Measurements from ENCODE around the gene GABRR2.

Gene GABRR2

DNA sequence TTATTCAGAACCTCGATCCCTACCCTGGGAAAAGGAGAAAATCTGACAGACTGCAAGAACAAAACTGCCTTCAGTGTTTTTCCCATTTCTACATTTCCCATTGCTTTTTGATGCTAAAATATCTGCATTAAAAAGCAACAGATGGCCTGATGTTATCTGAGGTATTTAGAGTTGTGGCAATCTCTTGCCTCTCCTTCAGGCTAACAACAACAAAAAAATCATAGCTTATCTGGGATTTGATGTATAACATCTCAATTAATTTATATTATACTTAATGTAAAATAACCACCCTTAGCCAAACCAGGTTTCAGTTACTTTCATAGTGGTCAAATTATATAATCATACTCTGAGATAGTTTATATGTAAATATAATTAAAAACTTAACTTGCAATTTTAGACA is 15.8 kb upstream of the GABRR2 start:
- Histone ChIP-seq H3K9ac (no peak overlapping the region), H3K36me3 (peaks cover 71% of the 10 kb centered on the region), H3K4me1 (no peaks in the 10 kb centered on the region), H3K4me3 (no peak overlapping the region), H3K4me2 (no peak overlapping the region), H4K20me1 (0 out of 2 replicates have a peak, but pooled peaks cover 6% of the 10 kb centered on the region), H3K27me3 (no peaks in the 10 kb centered on the region), H3K9me3 (no peaks in the 10 kb centered on the region), H3K27ac (no peak overlapping the region)
- no peak for TF ChIP-seq Cebpa-rat (IDR thresholded peaks at IDR 0.05)

DNA sequence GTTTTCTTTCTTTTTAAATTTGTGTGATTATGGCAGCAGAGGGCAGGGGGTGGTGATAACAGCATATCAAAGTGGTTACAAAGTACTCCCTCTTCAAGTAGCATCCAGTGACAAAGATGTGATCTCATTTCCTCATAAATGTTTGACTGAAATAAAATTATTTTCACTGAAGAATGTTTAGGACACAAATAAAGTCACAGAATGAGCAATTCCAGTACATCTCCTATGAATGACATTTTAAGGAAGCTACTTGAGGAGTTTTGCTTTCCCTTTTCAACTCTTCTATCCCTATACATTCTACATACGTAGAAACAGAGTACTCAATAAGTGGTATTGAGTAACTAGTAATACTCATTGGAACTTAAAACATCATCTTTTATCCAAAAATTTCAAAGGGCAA is 13.9 kb upstream of the GABRR2 start:
- H3K36me3 ChIP-seq: peaks cover 59% of the 10 kb centered on the region
- no peak overlapping the region for H3K4me2 ChIP-seq
- H3K27ac ChIP-seq: no peak overlapping the region
- no peak overlapping the region for H3K9ac ChIP-seq
- no peak for TF ChIP-seq Cebpa-rat (IDR thresholded peaks at IDR 0.05)
- no peaks in the 10 kb centered on the region for H3K9me3 ChIP-seq
- H3K4me3 ChIP-seq: no peak overlapping the region
- 0 out of 2 replicates have a peak, but pooled peaks cover 6% of the 10 kb centered on the region for H4K20me1 ChIP-seq
- no peaks in the 10 kb centered on the region for H3K4me1 ChIP-seq
- no peaks in the 10 kb centered on the region for H3K27me3 ChIP-seq

DNA sequence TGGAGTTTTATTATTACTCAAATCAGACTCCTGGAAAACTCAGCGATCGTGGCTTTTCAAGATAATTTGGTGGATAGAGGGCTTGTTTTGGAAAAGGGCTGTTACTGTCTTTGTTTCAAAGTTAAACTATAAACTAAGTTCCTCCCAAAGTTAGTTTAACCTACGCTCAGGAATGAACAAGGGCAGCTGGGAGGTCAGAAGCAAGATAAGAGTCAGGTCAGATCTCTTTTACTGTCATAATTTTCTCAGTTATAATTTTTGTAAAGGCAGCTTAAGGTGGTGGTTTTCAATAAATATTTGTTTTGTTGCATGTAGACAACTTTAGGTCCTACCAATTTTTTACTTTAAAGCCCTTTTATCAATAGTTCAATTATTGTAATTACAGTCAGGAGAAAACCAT is 9.2 kb upstream of the GABRR2 start:
- Histone ChIP-seq H3K4me1 (no peaks in the 10 kb centered on the region), H3K9me3 (no peaks in the 10 kb centered on the region), H3K4me2 (no peak overlapping the region), H3K36me3 (peaks cover 27% of the 10 kb centered on the region), H3K9ac (no peak overlapping the region), H3K4me3 (no peak overlapping the region), H3K27me3 (no peaks in the 10 kb centered on the region), H4K20me1 (no peaks in the 10 kb centered on the region), H3K27ac (no peak overlapping the region)
- no peak for TF ChIP-seq Cebpa-rat (IDR thresholded peaks at IDR 0.05)

DNA sequence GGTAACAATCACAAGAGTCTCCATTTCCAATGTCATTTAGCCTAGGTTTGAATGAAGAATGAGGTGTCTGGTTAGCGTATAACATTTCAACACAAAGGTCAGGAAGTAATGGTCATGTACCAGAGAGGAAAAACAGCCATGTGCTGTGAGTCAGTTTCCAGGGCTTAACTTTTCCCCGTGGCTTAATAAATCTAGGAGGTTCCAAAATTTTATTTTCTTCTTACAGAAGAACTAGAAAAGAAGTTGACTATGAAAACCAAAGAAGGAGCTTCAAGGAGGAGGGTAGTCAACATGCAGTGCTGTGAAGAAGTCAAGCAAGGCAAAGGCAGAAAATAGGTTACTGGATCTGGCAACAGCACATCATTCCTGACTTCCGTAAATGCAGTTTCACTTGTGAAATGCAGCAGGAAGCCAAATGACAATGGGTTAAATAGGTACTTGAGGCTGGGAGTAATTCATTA is 8.4 kb upstream of the GABRR2 start:
- H3K36me3 ChIP-seq: peaks cover 22% of the 10 kb centered on the region
- no peak overlapping the region for H3K4me3 ChIP-seq
- H3K4me1 ChIP-seq: no peaks in the 10 kb centered on the region
- no peak overlapping the region for H3K4me2 ChIP-seq
- H4K20me1 ChIP-seq: no peaks in the 10 kb centered on the region
- no peaks in the 10 kb centered on the region for H3K9me3 ChIP-seq
- H3K9ac ChIP-seq: no peak overlapping the region
- H3K27me3 ChIP-seq: no peaks in the 10 kb centered on the region
- no peak overlapping the region for H3K27ac ChIP-seq
- TF ChIP-seq Cebpa-rat (IDR thresholded peaks at IDR 0.05): no peak

DNA sequence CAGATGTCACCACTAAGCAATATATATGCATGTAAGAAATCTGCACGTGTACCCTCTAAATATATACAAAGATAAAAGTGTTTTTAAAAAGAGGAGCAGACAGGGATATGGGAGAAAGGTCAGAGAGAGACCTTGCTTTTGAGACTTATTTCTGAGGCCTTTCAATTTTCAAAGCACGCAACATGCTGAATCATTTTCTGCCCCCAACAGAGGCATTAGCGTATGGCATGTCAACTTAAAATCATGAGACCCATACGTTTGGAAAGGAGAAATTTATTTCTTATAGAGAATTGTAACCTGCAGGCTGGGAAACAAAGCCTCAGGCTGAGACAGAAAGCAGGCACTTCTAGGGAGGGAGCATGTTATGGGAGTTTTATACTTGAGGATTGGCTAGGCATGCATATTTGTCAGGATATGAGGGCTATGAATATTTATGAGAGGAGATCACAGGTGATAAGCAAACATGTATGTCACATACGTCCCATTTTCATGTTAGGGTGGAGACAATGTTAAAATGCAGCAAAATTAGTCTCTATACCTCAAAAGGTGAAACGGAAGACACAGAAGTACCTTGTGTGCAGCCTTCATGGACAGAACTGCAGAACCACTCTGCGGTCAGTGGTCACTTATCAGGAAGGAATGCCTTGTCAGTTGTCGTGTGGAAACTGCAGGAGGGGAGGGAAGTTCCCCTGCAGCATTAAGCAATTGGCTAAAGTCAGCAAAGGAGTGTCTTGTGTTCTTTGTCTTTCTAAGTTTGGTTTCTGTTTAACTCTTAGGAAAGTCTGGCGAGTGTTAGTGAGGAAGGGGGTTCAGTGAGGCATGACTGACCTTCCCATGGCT is 6.3 kb upstream of the GABRR2 start:
- TF ChIP-seq Cebpa-rat (IDR thresholded peaks at IDR 0.05): no peak
- Histone ChIP-seq H3K27me3 (no peaks in the 10 kb centered on the region), H3K9me3 (no peaks in the 10 kb centered on the region), H3K9ac (no peak overlapping the region), H3K27ac (no peak overlapping the region), H3K4me1 (0 out of 2 replicates have a peak, but pooled peaks cover 10% of the 10 kb centered on the region), H3K4me3 (no peak overlapping the region), H4K20me1 (no peaks in the 10 kb centered on the region), H3K36me3 (peaks cover 7% of the 10 kb centered on the region; the same call in 1 of the 2 replicates), H3K4me2 (no peak overlapping the region)

DNA sequence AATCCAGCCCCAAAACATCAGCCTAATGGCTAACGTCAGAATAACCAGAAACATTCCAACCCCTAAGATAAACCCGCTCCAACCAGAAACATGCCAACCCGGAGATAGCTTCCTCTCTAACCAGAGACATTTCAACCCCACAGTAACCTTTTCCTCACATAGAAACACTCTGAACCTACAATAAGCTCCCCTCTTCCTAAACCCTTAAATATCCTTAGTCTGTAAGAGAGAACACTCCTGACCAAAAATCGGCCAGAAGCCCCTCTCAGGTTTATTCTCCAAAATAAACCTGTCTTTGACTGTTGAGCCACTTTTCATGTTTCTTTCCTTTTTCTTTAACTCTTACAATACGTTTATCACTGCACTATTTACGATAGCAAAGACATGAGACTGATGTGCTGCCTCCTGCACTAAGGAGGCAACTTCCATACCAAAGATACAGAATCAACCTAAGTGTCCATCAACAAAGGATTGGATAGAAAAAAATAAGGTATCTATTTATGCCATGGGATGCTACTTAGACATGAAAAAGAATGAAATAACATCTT is 5.0 kb upstream of the GABRR2 start:
- H3K4me2 ChIP-seq: no peak overlapping the region
- no peak overlapping the region for H3K9ac ChIP-seq
- H3K9me3 ChIP-seq: no peaks in the 10 kb centered on the region
- H3K4me1 ChIP-seq: 0 out of 2 replicates have a peak, but pooled peaks cover 10% of the 10 kb centered on the region
- H4K20me1 ChIP-seq: no peaks in the 10 kb centered on the region
- H3K27me3 ChIP-seq: no peaks in the 10 kb centered on the region
- H3K36me3 ChIP-seq: no peaks in the 10 kb centered on the region; the same call in 1 of the 2 replicates
- no peak overlapping the region for H3K4me3 ChIP-seq
- no peak for TF ChIP-seq Cebpa-rat (IDR thresholded peaks at IDR 0.05)
- no peak overlapping the region for H3K27ac ChIP-seq

DNA sequence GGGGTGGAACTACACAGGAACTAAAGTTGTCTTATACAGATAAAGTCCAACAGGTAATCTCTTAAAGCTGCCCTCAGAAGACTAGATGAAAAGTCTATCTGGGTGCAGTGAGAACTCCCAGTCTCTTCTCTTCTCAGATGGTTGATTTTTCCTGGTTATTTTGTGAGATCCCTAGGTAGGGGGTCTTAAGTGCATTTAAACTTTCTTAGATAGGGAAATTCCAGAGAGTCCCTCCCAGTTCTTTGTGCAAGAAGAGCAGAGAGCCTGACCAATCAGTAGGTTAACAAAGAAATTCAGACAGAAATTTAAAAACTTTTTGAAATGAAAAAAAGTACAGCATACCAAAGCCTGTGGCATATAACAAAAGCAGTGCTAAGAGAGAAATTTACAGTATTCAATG is 2.0 kb upstream of the GABRR2 start:
- no peak overlapping the region for H3K4me2 ChIP-seq
- no peaks in the 10 kb centered on the region for H3K36me3 ChIP-seq
- no peaks in the 10 kb centered on the region for H3K27me3 ChIP-seq
- no peak overlapping the region for H3K4me3 ChIP-seq
- no peak for TF ChIP-seq Cebpa-rat (IDR thresholded peaks at IDR 0.05)
- H3K9me3 ChIP-seq: no peaks in the 10 kb centered on the region
- no peak overlapping the region for H3K9ac ChIP-seq
- H4K20me1 ChIP-seq: no peaks in the 10 kb centered on the region
- H3K27ac ChIP-seq: no peak overlapping the region
- 0 out of 2 replicates have a peak, but pooled peaks cover 10% of the 10 kb centered on the region for H3K4me1 ChIP-seq

DNA sequence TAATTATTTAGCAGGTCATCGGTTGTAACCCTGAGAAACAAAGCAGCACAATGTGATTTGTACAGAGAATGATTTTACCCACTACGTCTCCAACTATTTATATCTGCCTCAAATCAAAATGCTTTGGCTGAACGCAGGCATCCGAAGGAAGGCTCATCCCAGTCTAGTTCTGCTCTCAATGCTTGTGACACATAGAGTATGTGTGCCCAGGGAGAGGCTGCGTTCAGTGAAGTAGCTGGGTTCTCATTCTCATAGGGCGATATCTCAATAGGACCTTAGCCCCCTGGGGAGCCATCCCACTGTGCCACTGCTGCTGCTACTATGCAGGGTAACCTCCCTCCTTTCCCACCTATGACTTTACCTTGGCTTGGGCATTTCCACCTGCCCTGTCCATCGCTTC is 407 bp downstream of the GABRR2 start:
- H3K4me1 ChIP-seq: 0 out of 2 replicates have a peak, but pooled peaks cover 10% of the 10 kb centered on the region
- no peaks in the 10 kb centered on the region for H3K9me3 ChIP-seq
- no peaks in the 10 kb centered on the region for H4K20me1 ChIP-seq
- no peak for TF ChIP-seq Cebpa-rat (IDR thresholded peaks at IDR 0.05)
- H3K9ac ChIP-seq: no peak overlapping the region
- H3K4me2 ChIP-seq: no peak overlapping the region
- H3K36me3 ChIP-seq: no peaks in the 10 kb centered on the region
- no peak overlapping the region for H3K4me3 ChIP-seq
- no peaks in the 10 kb centered on the region for H3K27me3 ChIP-seq
- H3K27ac ChIP-seq: no peak overlapping the region

DNA sequence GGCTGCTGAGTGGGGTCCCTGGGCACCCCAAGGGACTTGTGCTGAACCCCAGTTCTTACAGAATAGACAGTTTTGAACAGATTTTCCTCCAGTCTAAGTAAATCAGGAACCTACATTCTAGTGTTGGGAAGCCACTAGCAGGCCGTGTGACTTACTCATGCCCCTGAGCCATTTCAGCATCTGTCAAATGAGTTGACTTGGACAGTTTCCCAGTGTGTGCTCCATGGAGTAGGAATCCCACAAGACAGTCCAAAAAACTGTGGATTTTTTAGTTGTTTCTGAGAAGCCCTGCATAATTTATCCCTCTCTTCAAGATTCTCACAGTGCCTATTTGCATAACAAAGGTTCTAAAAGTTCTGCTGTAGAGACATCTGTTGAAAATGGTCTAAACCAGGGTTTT is 2.1 kb downstream of the GABRR2 start:
- Histone ChIP-seq H3K9ac (no peak overlapping the region), H3K4me3 (no peak overlapping the region), H3K9me3 (no peaks in the 10 kb centered on the region), H3K36me3 (no peaks in the 10 kb centered on the region), H3K27me3 (no peaks in the 10 kb centered on the region), H3K4me1 (0 out of 2 replicates have a peak, but pooled peaks cover 7% of the 10 kb centered on the region), H3K4me2 (no peak overlapping the region), H3K27ac (no peak overlapping the region), H4K20me1 (no peaks in the 10 kb centered on the region)
- no peak for TF ChIP-seq Cebpa-rat (IDR thresholded peaks at IDR 0.05)

DNA sequence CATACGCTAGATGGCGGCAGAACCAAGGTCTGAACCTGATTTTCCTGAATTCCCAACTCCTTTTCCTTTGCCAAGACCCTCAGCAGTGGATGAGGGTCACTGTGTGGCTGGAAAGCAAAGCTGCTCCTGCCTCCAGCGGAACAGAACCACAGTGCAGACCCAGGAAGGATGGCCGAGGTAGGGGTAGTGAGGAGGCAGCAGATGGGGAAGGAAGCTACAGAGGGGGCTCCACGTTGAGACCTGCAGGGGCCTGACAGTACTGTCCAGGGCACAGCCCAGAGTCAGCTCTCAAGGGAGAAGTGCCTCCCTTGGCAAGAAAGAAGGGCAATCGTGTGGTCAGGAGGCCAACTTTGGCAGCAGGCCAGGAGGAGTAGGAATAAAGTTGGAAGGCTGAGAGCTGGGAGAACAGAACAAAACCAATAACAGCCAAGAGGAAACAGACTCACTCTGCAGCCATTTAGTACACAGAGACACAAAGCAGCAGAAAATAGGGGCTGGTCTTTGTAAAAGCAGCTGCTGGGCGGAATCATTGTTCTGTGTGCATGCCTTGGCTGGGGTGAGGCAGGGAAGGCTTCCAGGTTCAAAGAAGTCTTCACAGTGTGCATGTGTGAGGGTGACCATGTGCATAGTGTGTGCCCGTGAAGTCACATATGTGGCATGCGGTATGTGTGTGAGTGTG is 3.1 kb downstream of the GABRR2 start:
- Histone ChIP-seq H3K4me1 (no peaks in the 10 kb centered on the region), H3K27ac (no peak overlapping the region), H3K36me3 (no peaks in the 10 kb centered on the region), H3K4me2 (no peak overlapping the region), H3K27me3 (no peaks in the 10 kb centered on the region), H3K9me3 (no peaks in the 10 kb centered on the region), H3K4me3 (no peak overlapping the region), H3K9ac (no peak overlapping the region), H4K20me1 (no peaks in the 10 kb centered on the region)
- no peak for TF ChIP-seq Cebpa-rat (IDR thresholded peaks at IDR 0.05)

Measured in BLaER1 (cell line).